K562 (cell line): ENCODE measurements around the gene PMVK. TPM values are rescaled to one million over a fixed set of nuclear protein-coding genes. Genes with fewer than 3 reads are reported as not detected.

Experiments
- ATAC-seq: fragments of 200-7000 bp; cut with Tn5 transposase; 3 replicates; pipeline ENCODE4 v1.9.1; 2020; ENCODE audit warnings: moderate library complexity
- BruUV-seq: library from RNA; stranded (reverse); fragments of 400-500 nt; replicated peaks from 2 replicates; lab custom pipeline; 2021; lab: Mats Ljungman, UMichigan
- CTCF ChIA-PET: fragments of 300-600 bp; formaldehyde crosslinking; extraction: SDS; loops from one replicate; lab custom pipeline; 2021; ENCODE audit warnings: low intra/inter-chr PET ratio; lab: Yijun Ruan, JAX
- POLR2A ChIA-PET: fragments of 300-600, 350-650 bp; sonication (Branson Sonifier 250); formaldehyde crosslinking; extraction: SDS; loops from one replicate; lab custom pipeline; 2021; ENCODE audit warnings: antibody characterized with exemption, inconsistent platforms; lab: Yijun Ruan, JAX
- DNase-seq, 4 experiments: peaks; one replicate each; pipeline versions ENCODE4 v3.0.0 to v3.0.0-alpha.2; 2011 to 2018; ENCODE audit warnings: low spot score in 3 of 4, mixed read lengths in 3 of 4; ENCODE audit errors: extremely low read depth in 1 of 4
- FAIRE-seq: peaks from 2 replicates; lab custom pipeline; 2011; peaks lifted over from hg19 to GRCh38; lab: Jason Lieb, UNC
- H2AFZ ChIP-seq: 2 replicates; pipeline ENCODE4 v1.6.0; 2011; ENCODE audit warnings: low read depth, low read length, control low read depth, inconsistent platforms
- H3K27ac ChIP-seq: fragments of 200-600 bp; 3 replicates; pipeline ENCODE4 v1.8.0; 2011; ENCODE audit warnings: low read depth, mild to moderate bottlenecking, control low read depth, inconsistent platforms, low read length, moderate library complexity, mixed read lengths; ENCODE audit errors: extremely low read depth
- H3K27me3 ChIP-seq, 2 experiments: fragments of 300-600 bp in 1 of 2; 2 replicates in 1 of 2; 3 replicates in 1 of 2; pipeline versions ENCODE4 v1.6.0 to v1.8.0; 2011; ENCODE audit warnings: inconsistent platforms in 2 of 2, low read length in 2 of 2, mild to moderate bottlenecking in 1 of 2, mixed read lengths in 1 of 2, moderate library complexity in 1 of 2; ENCODE audit not compliant: control insufficient read depth in 2 of 2, insufficient read depth in 2 of 2
- H3K36me3 ChIP-seq: fragments of 300-600 bp; 3 replicates; pipeline ENCODE4 v1.8.0; 2011; ENCODE audit warnings: mild to moderate bottlenecking, low read length, inconsistent platforms; ENCODE audit not compliant: control insufficient read depth, insufficient read depth
- H3K4me1 ChIP-seq, 2 experiments: fragments of 200-600 bp in 1 of 2; replicated peaks in 1 of 2; 2 replicates in 1 of 2; 3 replicates in 1 of 2; pipeline versions ENCODE4 v1.5.1 to v1.8.0; 2011; ENCODE audit warnings: inconsistent platforms in 2 of 2, low read length in 2 of 2, mild to moderate bottlenecking in 1 of 2, mixed read lengths in 1 of 2, moderate library complexity in 1 of 2; ENCODE audit not compliant: control insufficient read depth in 2 of 2, insufficient read depth in 2 of 2
- H3K4me2 ChIP-seq: 2 replicates; pipeline ENCODE4 v1.6.1; 2011; ENCODE audit warnings: low read length, control low read depth, inconsistent platforms, mixed read lengths; ENCODE audit not compliant: insufficient read depth
- H3K4me3 ChIP-seq: fragments of 200-600 bp; sonication (generic), shearing (Covaris generic); 2 replicates; pipeline ENCODE4 v1.5.1; 2016; ENCODE audit warnings: control low read depth, inconsistent platforms
- H3K79me2 ChIP-seq: fragments of 200-600 bp; 3 replicates; pipeline ENCODE4 v1.8.0; 2011; ENCODE audit warnings: low read length, inconsistent platforms; ENCODE audit not compliant: control insufficient read depth, insufficient read depth
- H3K9ac ChIP-seq, 2 experiments: 2 replicates each; pipeline versions ENCODE4 v1.6.0 to v1.6.1; 2011; ENCODE audit warnings: low read depth in 2 of 2, low read length in 2 of 2, control low read depth in 1 of 2, inconsistent platforms in 1 of 2, mild to moderate bottlenecking in 1 of 2, mixed read lengths in 1 of 2; ENCODE audit not compliant: insufficient read depth in 1 of 2
- H3K9me1 ChIP-seq: one replicate; pipeline ENCODE4 v1.6.0; 2011; ENCODE audit warnings: inconsistent platforms, mild to moderate bottlenecking, low read length, moderate library complexity; ENCODE audit not compliant: control insufficient read depth, insufficient read depth
- H3K9me3 ChIP-seq: replicated peaks from 2 replicates; pipeline ENCODE4 v1.5.1; 2011; ENCODE audit warnings: low read depth, low read length, inconsistent platforms; ENCODE audit not compliant: control insufficient read depth, insufficient read depth
- H4K20me1 ChIP-seq: replicated peaks from 2 replicates; pipeline ENCODE4 v1.6.1; 2011; ENCODE audit warnings: low read length, inconsistent platforms, mixed read lengths; ENCODE audit not compliant: control insufficient read depth, insufficient read depth
- GTF2E2 ChIP-seq: fragments of 200-800 bp; sonication (Bioruptor generic); IDR thresholded peaks from 2 replicates; pipeline ENCODE4 v1.6.1; 2016; ENCODE audit warnings: missing genetic modification characterization, missing compliant biosample characterization
- ZNF143 ChIP-seq: sonication (generic); formaldehyde crosslinking; IDR thresholded peaks from 2 replicates; pipeline ENCODE4 v1.9.0; 2022; ENCODE audit warnings: mild to moderate bottlenecking, missing genetic modification reagents
- WGBS: fragments of 100-300 bp; shearing (Covaris generic); methylation state at CpG from one replicate; pipeline ENCODE4 v1.1.6; 2016; ENCODE audit warnings: low coverage, mixed read lengths; ENCODE audit not compliant: insufficient coverage; ENCODE audit errors: missing lambda C conversion rate; 5-methylcytosine and 5-hydroxymethylcytosine counted together
- in situ Hi-C: fragments of 300-500 bp; cut with MboI; formaldehyde crosslinking; loops from 4 replicates; pipeline ENCODE4 v1.15.0; 2018; ENCODE audit warnings: inconsistent platforms, mixed read lengths
- intact Hi-C: fragments of 100-400 bp; cut with micrococcal nuclease; formaldehyde crosslinking; loops from 2 replicates; pipeline ENCODE4 v1.14.2; 2022
- polyA plus RNA-seq, 8 experiments: library from polyadenylated mRNA; depleted of rRNA in 4 of 8; stranded (reverse) in 5 of 8; unstranded in 3 of 8; fragments of >200 nt; fragmentation: Nextera tagmentation in 2 of 8; fragmentation: Illumina TruSeq in 1 of 8; extraction: Ambion mirVana in 2 of 8; extraction: Trizol in 1 of 8; gene quantifications; 2 replicates each; pipeline versions ENCODE4 v1.2.1 to v1.2.3, GENCODE V29; 2011 to 2014; ENCODE audit warnings: inconsistent platforms in 1 of 8, missing spikeins in 1 of 8
- total RNA-seq, 7 experiments: library from RNA; depleted of rRNA in 6 of 7; stranded (reverse); fragments of >200 nt in 6 of 7; fragmentation: Illumina TruSeq in 2 of 7; extraction: Trizol in 2 of 7; gene quantifications; 2 replicates each; pipeline versions ENCODE4 v1.2.1 to v1.2.3, GENCODE V29; 2011 to 2021; ENCODE audit warnings: low replicate concordance in 1 of 7

The PMVK gene
- total and polyA plus RNA-seq, 9 of the 15 experiments (the other 6 are each of a cell fraction or from before 2014, with no cell fraction given): 1.1 to 15.3 (median 6.3) TPM

- no peaks in the 10 kb centered on the region for H3K9me3 ChIP-seq
- in situ Hi-C loops: no loop called here
- no TSS peak for BruUV-seq
- no peaks in the 10 kb centered on the region for H3K36me3 ChIP-seq
- H3K4me3 ChIP-seq: peak overlapping the region; percentile 53; the same call in 1 of the 2 replicates
- ChIA-PET POLR2A (interaction anchor here (0.8 to 1.3 kb wide), 3 partner anchors 11 to 78 kb away, joined by 3 read pairs; no protein-coding TSS in a partner anchor), CTCF (no interaction called here)
- 69% methylated on average over 7 of the region's 8 CpGs for WGBS
- DNase-seq: no peak
- no peaks in the 10 kb centered on the region for H3K27me3 ChIP-seq
- H3K9me1 ChIP-seq: no peaks in the 10 kb centered on the region
- FAIRE-seq: peak; percentile 19
- H3K4me2 ChIP-seq: peak overlapping the region; percentile 98
- peak overlapping the region; percentile 15 to 97; a peak in 3 of 4 replicates for H3K9ac ChIP-seq
- H2AFZ ChIP-seq: peak overlapping the region; percentile 100
- H4K20me1 ChIP-seq: no peaks in the 10 kb centered on the region
- peak overlapping the region; percentile 100; the same call in 2 of the 3 replicates for H3K27ac ChIP-seq
- intact Hi-C loops: loop anchor here (2.0 to 5.0 kb wide), 3 partner anchors 53 to 379 kb away; partner anchors contain the start of gene UBE2Q1
- peaks cover 3% of the 10 kb centered on the region; the same call in 1 of the 3 replicates for H3K79me2 ChIP-seq
- TF ChIP-seq GTF2E2 (tag) (0 out of 2 replicates have a peak, but pooled peaks have one; percentile 14), ZNF143 (CRISPR knock-in tag) (no peak)
- TF ChIP-seq, all 486 proteins: peak for 1
- no peak for ATAC-seq
- H3K4me1 ChIP-seq: peaks cover 28 to 41% of the 10 kb centered on the region in 2 experiments; a peak in 4 of 5 replicates
These were observed 1.5 kb upstream of the PMVK start for GRCh38 chr1:154937988-154938386.
